ENCODE data around the gene SLC7A4.

Gene SLC7A4

DNA sequence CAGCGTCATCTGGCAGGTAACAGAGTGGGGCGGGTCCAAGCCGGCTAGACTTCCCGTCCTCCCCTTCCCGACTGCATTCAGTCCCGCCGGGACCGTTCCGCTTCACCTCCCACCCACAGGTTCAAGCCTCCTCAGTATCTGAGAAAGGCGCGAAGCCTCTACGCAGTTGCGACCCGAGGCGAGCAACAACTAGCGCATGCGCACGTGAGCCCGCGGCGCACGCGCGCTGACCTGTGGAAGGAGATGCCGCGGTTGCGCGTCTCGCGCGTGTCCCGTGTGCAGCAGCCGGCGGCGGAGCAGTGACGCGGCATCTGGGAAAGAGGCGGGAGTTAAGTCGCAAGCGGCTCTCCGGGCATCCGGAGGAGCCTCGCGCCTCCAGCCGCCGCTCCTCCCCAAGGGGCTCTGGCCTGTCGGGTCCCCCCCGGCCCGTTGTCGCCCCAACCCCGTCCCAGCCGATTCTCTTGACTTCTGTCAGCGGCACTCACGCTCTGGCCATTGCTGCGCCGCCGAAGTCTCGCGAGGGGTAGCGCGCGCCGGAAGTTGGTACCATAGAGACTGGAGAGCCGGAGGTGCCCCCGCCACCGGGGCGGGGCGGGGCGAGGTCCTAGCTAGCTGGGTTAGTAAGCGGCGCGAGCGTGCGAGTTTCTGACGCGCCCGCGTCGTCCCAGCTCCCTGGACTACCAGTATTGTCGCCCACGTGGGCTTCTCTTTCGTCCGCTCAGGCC lies 30.6 kb downstream of the SLC7A4 start, which contains the start of gene THAP7:
Gene THAP7, minus strand, starts transcription at position 518 of the 725 bp plus-strand sequence. Its CDS starts 207 bp downstream, at position 311.
- peak within 1 kb of the TSS; percentile 84 for H2AFZ ChIP-seq
- H3K79me2 ChIP-seq = no peaks in the 10 kb centered on the region
- H3K27me3 ChIP-seq (ENCODE audit: control insufficient read depth, insufficient read depth, low read length) = no peaks in the 10 kb centered on the region
- H3K9ac ChIP-seq = peak within 1 kb of the TSS; percentile 28
- H3K4me1 ChIP-seq = peaks cover 7% of the 10 kb centered on the region
- peak within 1 kb of the TSS; percentile 84 for H3K4me2 ChIP-seq (ENCODE audit: low read length)
- TF ChIP-seq, protein P1, sequence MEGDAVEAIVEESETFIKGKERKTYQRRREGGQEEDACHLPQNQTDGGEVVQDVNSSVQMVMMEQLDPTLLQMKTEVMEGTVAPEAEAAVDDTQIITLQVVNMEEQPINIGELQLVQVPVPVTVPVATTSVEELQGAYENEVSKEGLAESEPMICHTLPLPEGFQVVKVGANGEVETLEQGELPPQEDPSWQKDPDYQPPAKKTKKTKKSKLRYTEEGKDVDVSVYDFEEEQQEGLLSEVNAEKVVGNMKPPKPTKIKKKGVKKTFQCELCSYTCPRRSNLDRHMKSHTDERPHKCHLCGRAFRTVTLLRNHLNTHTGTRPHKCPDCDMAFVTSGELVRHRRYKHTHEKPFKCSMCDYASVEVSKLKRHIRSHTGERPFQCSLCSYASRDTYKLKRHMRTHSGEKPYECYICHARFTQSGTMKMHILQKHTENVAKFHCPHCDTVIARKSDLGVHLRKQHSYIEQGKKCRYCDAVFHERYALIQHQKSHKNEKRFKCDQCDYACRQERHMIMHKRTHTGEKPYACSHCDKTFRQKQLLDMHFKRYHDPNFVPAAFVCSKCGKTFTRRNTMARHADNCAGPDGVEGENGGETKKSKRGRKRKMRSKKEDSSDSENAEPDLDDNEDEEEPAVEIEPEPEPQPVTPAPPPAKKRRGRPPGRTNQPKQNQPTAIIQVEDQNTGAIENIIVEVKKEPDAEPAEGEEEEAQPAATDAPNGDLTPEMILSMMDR (IDR thresholded peaks at IDR 0.05) = no peak
- H3K9me3 ChIP-seq (ENCODE audit: control insufficient read depth, low read length) = no peaks in the 10 kb centered on the region
- peak within 1 kb of the TSS; percentile 96 for H3K4me3 ChIP-seq (ENCODE audit: low read depth, low read length)
- H3K36me3 ChIP-seq (ENCODE audit: control insufficient read depth, insufficient read depth, low read length) = no peaks in the 10 kb centered on the region
- peak within 1 kb of the TSS; percentile 97 for H3K27ac ChIP-seq

GRCh38 chr22:21000987-21001600 lies 31.3 kb downstream of the SLC7A4 start:
- no peaks in the 10 kb centered on the region for H3K79me2 ChIP-seq
- TF ChIP-seq, protein P1 (IDR thresholded peaks at IDR 0.05) = no peak
- peak overlapping the region; percentile 97 for H3K27ac ChIP-seq
- H3K4me3 ChIP-seq (ENCODE audit: low read depth, low read length) = peak overlapping the region; percentile 96
- no peaks in the 10 kb centered on the region for H3K36me3 ChIP-seq (ENCODE audit: control insufficient read depth, insufficient read depth, low read length)
- peak overlapping the region; percentile 84 for H2AFZ ChIP-seq
- H3K9me3 ChIP-seq (ENCODE audit: control insufficient read depth, low read length) = no peaks in the 10 kb centered on the region
- peak overlapping the region; percentile 19 for H3K9ac ChIP-seq
- H3K4me2 ChIP-seq (ENCODE audit: low read length) = peak overlapping the region; percentile 84
- H3K27me3 ChIP-seq (ENCODE audit: control insufficient read depth, insufficient read depth, low read length) = no peaks in the 10 kb centered on the region
- H3K4me1 ChIP-seq = peaks cover 7% of the 10 kb centered on the region

DNA sequence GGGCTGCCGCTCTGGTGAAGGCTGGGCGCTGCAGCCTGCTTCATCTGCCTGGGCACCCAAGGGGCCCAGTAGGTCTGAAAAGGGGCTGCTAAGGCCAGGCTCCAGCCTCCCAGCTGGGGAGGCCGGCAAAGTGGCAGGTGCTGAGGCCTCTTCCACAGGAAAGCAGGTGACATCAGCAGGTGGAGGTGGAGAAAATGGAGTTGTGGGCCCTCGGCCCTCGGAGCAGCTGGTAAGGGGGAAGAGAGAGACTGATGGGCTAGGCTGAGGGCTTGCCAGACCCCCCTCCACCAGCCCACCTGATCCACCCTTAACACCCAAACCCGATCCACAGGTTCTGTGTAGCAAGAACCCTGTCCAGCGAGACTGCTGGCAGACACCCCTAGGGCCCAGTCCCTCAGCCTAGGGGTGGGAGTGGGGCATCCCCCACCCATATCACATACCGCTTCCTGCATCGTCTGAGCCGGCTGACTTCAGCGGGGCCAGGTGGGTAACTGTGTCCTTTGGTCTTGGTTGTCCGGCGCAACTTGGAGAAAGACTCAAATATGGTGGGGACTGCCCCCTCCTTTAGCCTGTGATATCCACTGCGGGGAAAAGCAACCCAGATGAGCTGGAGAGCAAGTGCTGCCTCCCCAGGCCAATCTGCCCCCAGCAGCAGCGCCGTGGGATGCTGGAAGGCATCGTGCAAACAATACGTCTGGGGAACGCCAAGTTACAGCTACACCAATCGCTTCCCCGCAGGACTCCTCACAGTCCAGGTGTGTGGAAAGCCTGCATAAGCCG lies 32.0 kb downstream of the SLC7A4 start:
- no peak overlapping the region for H3K9ac ChIP-seq

DNA sequence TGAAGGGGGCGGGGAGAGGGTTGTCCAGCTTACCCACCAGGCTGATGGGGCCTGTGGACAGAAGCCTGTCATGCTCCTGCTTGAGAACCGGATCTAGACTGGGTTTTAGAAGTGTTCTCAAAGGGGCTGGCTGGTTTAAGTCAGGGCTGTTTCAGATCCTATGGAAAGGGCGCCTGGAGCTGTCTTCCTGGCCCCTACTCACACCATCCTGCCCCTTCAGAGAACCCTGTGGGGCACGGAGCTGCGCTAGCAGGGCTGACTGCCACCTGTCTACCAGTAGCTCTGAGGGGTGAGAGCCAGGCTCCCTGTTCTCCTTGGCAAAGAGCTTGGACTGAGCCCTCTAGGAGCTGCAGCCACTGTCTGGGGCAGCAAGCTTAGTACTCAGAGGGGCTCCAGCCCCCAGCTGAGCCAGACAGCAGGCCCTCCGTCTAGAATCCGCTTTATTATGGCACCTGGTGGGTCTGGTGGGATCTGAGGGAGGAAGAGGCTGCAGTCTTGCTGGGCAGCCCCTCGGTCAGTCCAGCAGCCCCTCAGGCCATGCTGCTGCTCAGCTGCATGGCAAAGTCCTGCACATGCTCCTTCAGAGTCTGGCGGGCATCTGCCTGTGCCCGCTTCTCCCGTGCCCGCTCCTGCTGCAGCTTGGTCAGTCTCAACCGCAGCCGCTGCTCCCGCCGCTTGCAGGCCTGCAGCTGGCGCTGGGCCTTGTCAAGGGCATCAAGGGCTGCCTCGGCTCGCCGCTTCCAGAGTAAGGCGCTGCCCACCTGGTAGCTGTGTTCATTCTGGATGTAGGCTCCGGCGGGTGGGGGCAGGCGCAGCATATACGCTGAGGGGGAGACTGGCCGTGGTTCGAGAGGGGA lies 32.8 kb downstream of the SLC7A4 start:
- H3K4me1 ChIP-seq = peaks cover 7% of the 10 kb centered on the region
- no peaks in the 10 kb centered on the region for H3K36me3 ChIP-seq (ENCODE audit: control insufficient read depth, insufficient read depth, low read length)
- H2AFZ ChIP-seq = no peak overlapping the region
- no peaks in the 10 kb centered on the region for H3K27me3 ChIP-seq (ENCODE audit: control insufficient read depth, insufficient read depth, low read length)
- no peaks in the 10 kb centered on the region for H3K9me3 ChIP-seq (ENCODE audit: control insufficient read depth, low read length)
- no peaks in the 10 kb centered on the region for H3K79me2 ChIP-seq
- TF ChIP-seq, protein P1 (IDR thresholded peaks at IDR 0.05) = no peak
- H3K9ac ChIP-seq = no peak overlapping the region
- H3K4me3 ChIP-seq (ENCODE audit: low read depth, low read length) = no peak overlapping the region
- H3K4me2 ChIP-seq (ENCODE audit: low read length) = no peak overlapping the region
- H3K27ac ChIP-seq = no peak overlapping the region

More for the DNA sequence above, 32.0 kb downstream of the SLC7A4 start:
- peak overlapping the region; percentile 84 for H3K4me2 ChIP-seq (ENCODE audit: low read length)
- peak overlapping the region; percentile 96 for H3K4me3 ChIP-seq (ENCODE audit: low read depth, low read length)
- peak overlapping the region; percentile 97 for H3K27ac ChIP-seq
- peaks cover 7% of the 10 kb centered on the region for H3K4me1 ChIP-seq
- no peaks in the 10 kb centered on the region for H3K27me3 ChIP-seq (ENCODE audit: control insufficient read depth, insufficient read depth, low read length)
- H3K79me2 ChIP-seq = no peaks in the 10 kb centered on the region
- H3K36me3 ChIP-seq (ENCODE audit: control insufficient read depth, insufficient read depth, low read length) = no peaks in the 10 kb centered on the region
- no peak overlapping the region for H2AFZ ChIP-seq
- TF ChIP-seq, protein P1 (IDR thresholded peaks at IDR 0.05) = no peak
- H3K9me3 ChIP-seq (ENCODE audit: control insufficient read depth, low read length) = no peaks in the 10 kb centered on the region

Data from parathyroid adenoma (tissue), 2 donors.